Stimulated activated CD4-positive, alpha-beta T cell treated with anti-CD3 and anti-CD28 coated beads, TNF-alpha, amount 100 ng/mL, for 48 hours (primary cell): ENCODE results near the gene MFAP2.
"Not testable (repeated sequence)": the region's sequence is repeated elsewhere in the genome, so short reads cannot be mapped to it uniquely, and the experiment has no call there.

Experiments used
- DNase-seq, 3 donors: peaks; one replicate each; pipeline ENCODE4 v3.0.0-alpha.2; 2020; ENCODE audit warnings: low read depth in 3 of 3

MFAP2 gene

GRCh38 chr1:16964169-16964568, 16.3 kb downstream of the MFAP2 start:
- DNase-seq = not testable (repeated sequence)

- no peak for DNase-seq
These were observed 18.9 kb downstream of the MFAP2 start for GRCh38 chr1:16961297-16962133.

DNA sequence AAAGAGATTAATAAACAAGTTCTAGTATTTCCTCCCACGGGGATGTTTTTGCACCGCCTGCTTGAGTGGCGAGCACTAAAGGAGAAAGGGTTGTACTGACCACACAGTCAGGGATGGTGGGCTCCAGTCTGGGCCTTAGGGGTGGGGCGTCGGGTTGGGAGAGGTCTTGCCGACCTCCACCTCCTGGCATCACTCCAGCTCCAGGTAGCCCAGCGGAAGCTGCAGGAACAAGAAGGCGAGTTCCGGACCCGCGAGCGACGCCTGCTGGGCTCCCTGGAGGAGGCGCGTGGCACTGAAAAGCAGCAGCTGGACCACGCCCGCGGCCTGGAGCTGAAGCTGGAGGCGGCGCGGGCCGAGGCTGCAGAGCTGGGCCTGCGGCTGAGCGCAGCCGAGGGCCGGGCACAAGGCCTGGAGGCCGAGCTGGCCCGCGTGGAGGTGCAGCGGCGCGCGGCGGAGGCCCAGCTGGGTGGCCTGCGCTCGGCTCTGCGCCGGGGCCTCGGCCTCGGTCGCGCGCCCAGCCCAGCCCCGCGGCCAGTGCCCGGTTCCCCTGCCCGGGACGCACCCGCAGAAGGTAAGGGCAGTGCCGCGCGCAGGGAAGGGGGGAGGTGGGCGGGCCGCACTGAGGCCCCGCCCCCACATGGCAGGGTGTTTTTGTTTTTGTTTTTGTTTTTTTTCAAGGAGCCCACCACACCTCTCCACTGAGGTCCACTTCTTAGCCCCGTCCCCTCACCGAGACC, 19.7 kb downstream of the MFAP2 start:
- DNase-seq = peak; percentile 70 to 78 (median 75)

DNA sequence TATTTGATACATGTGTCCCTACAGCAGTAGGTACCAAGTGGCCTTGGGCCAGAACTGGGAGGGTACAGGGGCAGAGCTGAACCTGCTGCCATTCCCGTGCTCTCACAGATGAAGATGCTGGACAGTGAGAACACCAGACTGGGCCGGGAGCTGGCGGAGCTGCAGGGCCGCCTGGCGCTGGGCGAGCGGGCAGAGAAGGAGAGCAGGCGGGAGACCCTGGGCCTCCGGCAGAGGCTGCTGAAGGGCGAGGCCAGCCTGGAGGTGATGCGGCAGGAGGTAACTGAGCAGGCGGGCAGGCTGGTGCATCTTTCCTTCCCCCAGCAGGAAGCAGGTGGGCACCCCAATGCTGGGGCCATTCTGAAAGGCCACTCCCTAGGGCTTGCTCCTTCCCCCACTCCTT, 21.9 kb downstream of the MFAP2 start:
- DNase-seq = no peak

- DNase-seq = no peak
These were observed 22.7 kb downstream of the MFAP2 start for GRCh38 chr1:16957731-16958130.

- DNase-seq = no peak
These were observed 23.6 kb downstream of the MFAP2 start for GRCh38 chr1:16956775-16957174.

DNA sequence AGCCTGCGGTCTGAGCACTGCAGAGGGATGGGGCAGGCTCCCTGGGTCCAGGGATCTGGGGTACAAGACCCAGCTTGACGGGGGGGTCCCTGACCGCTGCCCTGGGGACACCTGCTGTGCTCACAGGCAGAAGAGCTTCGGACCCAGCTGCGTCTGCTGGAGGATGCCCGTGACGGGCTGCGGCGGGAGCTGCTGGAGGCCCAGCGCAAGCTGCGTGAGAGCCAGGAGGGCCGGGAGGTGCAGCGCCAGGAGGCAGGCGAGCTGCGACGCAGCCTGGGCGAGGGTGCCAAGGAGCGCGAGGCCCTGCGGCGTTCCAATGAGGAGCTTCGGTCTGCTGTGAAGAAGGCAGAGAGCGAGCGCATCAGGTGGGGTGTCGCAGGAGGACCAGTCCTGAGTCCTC, 25.2 kb downstream of the MFAP2 start:
- no peak for DNase-seq

DNA sequence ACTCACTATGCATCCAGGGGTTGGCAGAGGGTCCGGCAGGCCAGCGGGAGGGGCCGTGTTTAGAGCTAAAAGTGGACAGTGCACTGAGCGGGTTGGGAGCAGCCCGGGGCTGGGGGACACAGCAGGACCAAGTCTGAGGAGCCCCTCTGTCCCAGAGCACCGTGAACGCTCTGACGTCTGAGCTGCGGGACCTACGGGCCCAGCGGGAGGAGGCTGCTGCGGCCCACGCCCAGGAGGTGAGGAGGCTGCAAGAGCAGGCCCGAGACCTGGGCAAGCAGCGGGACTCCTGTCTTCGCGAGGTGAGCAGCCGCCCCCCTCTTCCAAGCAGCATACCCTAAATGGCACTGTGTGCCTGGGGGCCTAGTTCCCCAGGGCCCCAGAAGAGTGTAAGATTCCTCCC, 25.8 kb downstream of the MFAP2 start:
- no peak for DNase-seq

GRCh38 chr1:16952376-16952775, 28.0 kb downstream of the MFAP2 start:
- not testable (repeated sequence) for DNase-seq

- not testable (repeated sequence) for DNase-seq
These were observed 31.4 kb downstream of the MFAP2 start for GRCh38 chr1:16949026-16949425.

- not testable (repeated sequence) for DNase-seq
These were observed 32.0 kb downstream of the MFAP2 start for GRCh38 chr1:16948282-16948891.

DNA sequence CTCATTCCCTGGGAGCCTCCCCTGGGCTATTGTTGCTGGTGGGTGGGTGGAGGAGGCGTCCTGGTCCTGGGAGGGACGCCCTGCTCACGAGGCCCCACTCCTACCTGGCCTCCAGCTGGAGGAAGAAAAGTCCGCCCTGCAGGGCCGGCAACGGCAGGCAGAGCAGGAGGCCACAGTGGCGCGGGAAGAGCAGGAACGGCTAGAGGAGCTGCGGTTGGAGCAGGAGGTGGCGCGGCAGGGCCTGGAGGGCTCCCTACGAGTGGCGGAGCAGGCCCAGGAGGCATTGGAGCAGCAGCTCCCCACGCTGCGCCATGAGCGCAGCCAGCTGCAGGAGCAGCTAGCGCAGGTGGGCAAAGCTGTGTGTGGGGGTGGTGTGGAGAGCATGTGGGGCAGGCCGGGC, 33.8 kb downstream of the MFAP2 start:
- no peak for DNase-seq

GRCh38 chr1:16946185-16946584, 34.2 kb downstream of the MFAP2 start:
- not testable (repeated sequence) for DNase-seq

DNA sequence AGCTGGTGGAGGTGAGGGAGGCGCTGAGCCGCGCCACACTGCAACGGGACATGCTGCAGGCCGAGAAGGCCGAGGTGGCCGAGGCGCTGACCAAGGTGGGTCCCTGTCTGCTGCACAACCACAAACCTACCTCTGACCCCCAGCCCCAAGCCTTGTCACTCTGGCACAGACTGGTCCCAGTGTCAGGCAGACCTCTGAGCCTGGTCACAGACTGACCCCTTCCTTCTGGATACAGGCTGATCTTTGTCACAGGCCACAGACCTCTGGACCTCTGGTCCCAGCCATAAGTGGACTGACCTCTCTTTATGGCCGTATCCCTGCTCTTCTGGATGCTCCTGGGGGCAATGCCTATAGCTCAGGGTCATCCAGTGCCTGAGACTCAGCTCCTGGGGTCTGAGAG, 34.9 kb downstream of the MFAP2 start:
- not testable (repeated sequence) for DNase-seq

DNA sequence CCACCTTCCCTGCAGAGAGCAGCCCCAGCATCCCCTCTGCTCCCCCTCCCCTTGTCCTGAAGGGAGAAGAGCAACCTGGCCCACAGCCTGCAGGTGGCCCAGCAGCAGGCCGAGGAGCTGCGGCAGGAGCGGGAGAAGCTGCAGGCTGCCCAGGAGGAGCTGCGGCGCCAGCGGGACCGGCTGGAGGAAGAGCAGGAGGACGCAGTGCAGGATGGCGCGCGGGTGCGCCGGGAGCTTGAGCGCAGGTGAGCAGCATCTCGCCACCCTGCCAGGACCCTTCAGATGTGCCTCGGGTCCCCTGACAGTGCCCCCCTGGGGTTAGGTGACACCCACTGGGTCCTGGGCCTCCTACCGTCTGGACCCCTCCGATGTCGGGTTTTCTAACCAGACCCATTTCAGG, 36.4 kb downstream of the MFAP2 start:
- DNase-seq = no peak

DNA sequence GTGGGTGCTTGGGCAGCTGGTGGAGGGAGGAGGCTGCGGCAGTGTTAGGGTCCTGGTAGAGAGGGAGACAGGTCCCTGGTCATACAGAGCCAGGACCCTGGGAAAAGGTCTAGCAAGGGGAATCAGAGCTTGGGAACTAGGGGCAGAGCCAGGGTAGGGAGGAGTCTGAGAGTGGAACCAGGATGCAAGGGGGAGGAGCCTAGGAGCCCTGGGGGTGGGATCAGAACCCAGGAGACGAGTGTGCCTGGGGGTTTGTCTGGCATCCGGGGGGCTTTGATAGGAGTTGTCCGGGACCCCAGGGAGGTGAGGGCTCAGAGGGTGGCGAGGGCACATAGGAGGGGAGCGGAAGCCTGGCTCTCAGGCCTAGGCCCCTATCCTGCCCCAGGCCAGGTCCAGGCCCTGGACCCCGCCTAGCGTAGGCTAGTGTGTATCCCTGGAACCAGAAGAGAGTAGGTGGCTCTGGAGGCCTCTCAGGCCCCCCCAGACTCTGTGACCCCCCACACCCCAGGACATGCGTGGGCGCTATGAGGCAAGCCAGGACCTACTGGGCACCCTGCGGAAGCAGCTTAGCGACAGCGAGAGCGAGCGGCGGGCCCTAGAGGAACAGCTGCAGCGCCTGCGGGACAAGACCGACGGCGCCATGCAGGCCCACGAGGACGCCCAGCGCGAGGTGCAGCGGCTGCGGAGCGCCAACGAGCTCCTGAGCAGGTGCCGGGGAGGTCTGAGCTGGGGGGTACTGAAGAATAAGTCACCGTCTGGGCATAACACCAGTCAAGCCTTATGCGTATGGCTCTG, 40.8 kb downstream of the MFAP2 start:
- DNase-seq = not testable (repeated sequence)

- no peak for DNase-seq
These were observed 41.8 kb downstream of the MFAP2 start for GRCh38 chr1:16938351-16939321.

- DNase-seq = not testable (repeated sequence)
These were observed 43.8 kb downstream of the MFAP2 start for GRCh38 chr1:16936580-16936979.

DNA sequence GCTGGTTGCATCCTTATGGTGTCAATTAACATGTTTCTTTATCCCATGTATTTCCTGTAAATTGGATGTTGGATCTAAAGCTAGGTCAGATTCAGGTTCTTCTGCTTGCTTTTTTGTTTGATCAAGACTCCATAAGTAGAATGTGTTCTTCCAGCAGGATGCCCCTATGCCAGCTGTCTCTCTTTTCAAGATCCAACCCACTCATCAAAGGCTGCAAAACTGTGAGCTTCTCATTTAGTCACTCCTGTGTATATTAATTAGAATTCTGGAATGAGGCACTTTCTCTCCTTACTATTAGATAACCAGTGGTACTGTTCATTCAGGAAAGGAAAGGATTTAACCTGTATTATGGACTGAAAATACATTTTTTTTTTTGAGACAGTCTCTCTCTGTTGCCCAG, 46.5 kb downstream of the MFAP2 start:
- not testable (repeated sequence) for DNase-seq

DNA sequence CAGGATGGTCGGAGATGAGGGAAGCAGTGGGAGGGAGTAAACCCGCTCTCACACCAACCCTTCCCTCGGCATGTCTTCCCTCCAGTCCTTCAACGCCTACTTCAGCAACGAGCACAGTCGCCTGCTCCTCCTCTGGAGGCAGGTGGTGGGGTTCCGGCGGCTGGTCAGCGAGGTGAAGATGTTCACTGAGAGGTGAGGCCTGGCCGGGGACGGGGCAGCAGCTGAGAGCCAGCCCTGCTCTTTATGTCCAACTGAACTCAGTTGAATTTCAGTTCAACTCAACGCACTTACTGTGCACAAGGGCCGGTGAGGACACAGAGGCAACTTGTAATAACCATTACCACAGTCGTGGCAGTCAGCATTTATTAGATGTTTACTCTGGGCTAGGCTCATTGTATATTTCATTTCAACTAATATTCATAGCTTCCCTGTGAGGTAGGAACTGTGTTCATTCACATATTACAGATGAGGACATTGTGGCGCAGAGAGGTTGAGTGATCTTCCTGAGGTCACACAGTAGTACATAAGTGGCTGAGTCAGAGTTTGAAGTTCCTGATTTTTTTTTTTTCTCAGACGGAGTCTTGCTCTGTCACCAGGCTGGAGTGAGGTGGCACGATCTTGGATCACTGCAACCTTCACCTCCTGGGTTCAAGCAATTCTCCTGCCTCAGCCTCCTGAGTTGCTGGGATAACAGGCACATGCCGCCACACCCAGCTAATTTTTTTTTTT, 49.0 kb downstream of the MFAP2 start:
- not testable (repeated sequence) for DNase-seq
